Measurements from ENCODE around the gene SP110.
"Not testable (repeated sequence)": the region's sequence is repeated elsewhere in the genome, so short reads cannot be mapped to it uniquely, and the experiment has no call there.

Gene SP110

GRCh38 chr2:230219419-230220331, at the start of gene SP110:
TSS of gene SP110 (minus strand) at chr2:230219984. CDS start at chr2:230216927, 3,057 bp downstream.
- no peak for DNase-seq

GRCh38 chr2:230268606-230269243, 48.9 kb upstream of the SP110 start:
- DNase-seq, result no peak

- DNase-seq, result no peak
Measured at GRCh38 chr2:230267556-230267955, 47.8 kb upstream of the SP110 start.

- DNase-seq, result no peak
Measured at GRCh38 chr2:230267059-230267458, 47.3 kb upstream of the SP110 start.

GRCh38 chr2:230266638-230267037, 46.9 kb upstream of the SP110 start:
- DNase-seq, result no peak

GRCh38 chr2:230264945-230265344, 45.2 kb upstream of the SP110 start:
- not testable (repeated sequence) for DNase-seq

- no peak for DNase-seq
Measured at GRCh38 chr2:230262246-230262645, 42.5 kb upstream of the SP110 start.

GRCh38 chr2:230258483-230258882, 38.7 kb upstream of the SP110 start:
- DNase-seq, result no peak

GRCh38 chr2:230256733-230257332, 37.0 kb upstream of the SP110 start:
- DNase-seq, result no peak

- no peak for DNase-seq
Measured at GRCh38 chr2:230254152-230254881, 34.5 kb upstream of the SP110 start.

GRCh38 chr2:230250231-230250630, 30.4 kb upstream of the SP110 start:
- DNase-seq, result no peak

GRCh38 chr2:230246206-230246605, 26.4 kb upstream of the SP110 start:
- no peak for DNase-seq

GRCh38 chr2:230244211-230244610, 24.4 kb upstream of the SP110 start:
- no peak for DNase-seq

- DNase-seq, result no peak
Measured at GRCh38 chr2:230234845-230235244, 15.1 kb upstream of the SP110 start.

GRCh38 chr2:230234122-230234722, 14.4 kb upstream of the SP110 start:
- DNase-seq, result no peak

GRCh38 chr2:230231251-230231650, 11.5 kb upstream of the SP110 start:
- no peak for DNase-seq

- DNase-seq, result no peak
Measured at GRCh38 chr2:230230496-230231200, 10.9 kb upstream of the SP110 start.

GRCh38 chr2:230230087-230230486, 10.3 kb upstream of the SP110 start:
- no peak for DNase-seq

GRCh38 chr2:230227216-230227615, 7.4 kb upstream of the SP110 start:
- no peak for DNase-seq

GRCh38 chr2:230226051-230226551, 6.3 kb upstream of the SP110 start:
- DNase-seq, result no peak

GRCh38 chr2:230225486-230225885, 5.7 kb upstream of the SP110 start, which contains the start of gene SP140:
TSS of gene SP140 (plus strand) at chr2:230225736. CDS start at chr2:230225845, 109 bp downstream.
- no peak for DNase-seq

- no peak for DNase-seq
Measured at GRCh38 chr2:230224458-230224857, 4.7 kb upstream of the SP110 start.
